Endothelial cell of umbilical vein (primary cell): ENCODE measurements around the gene C10orf143. TPM values are rescaled to one million over a fixed set of nuclear protein-coding genes. Genes with fewer than 3 reads are reported as not detected.

Experiments used
- BruUV-seq: library from RNA; stranded (reverse); fragments of 400-500 nt; replicated peaks from 2 replicates; lab custom pipeline; 2021; lab: Mats Ljungman, UMichigan
- CTCF ChIA-PET: fragments of 300-600, 350-600 bp; sonication (Branson Sonifier 250); formaldehyde crosslinking; loops from one replicate; lab custom pipeline; 2021; ENCODE audit warnings: antibody characterized with exemption, inconsistent platforms; lab: Charles Lee
- POLR2A ChIA-PET: fragments of 300-600, 350-600 bp; sonication (Branson Sonifier 250); formaldehyde crosslinking; loops from one replicate; lab custom pipeline; 2021; ENCODE audit warnings: antibody characterized with exemption, inconsistent platforms; lab: Charles Lee
- DNase-seq: peaks from one replicate; pipeline ENCODE4 v3.0.0-alpha.2; 2011; ENCODE audit warnings: low read depth, low spot score
- FAIRE-seq: peaks from 2 replicates; lab custom pipeline; 2011; peaks lifted over from hg19 to GRCh38; lab: Jason Lieb, UNC
- H2AFZ ChIP-seq: 2 replicates; pipeline ENCODE4 v1.6.0; 2012; ENCODE audit warnings: low read depth, low read length, control low read depth, inconsistent platforms
- H3K27ac ChIP-seq: 2 replicates; pipeline ENCODE4 v1.5.1; 2011; ENCODE audit warnings: low read depth, mild to moderate bottlenecking, control low read depth, low read length, moderate library complexity; ENCODE audit not compliant: insufficient read depth
- H3K27me3 ChIP-seq, 2 experiments: 2 replicates each; pipeline versions ENCODE4 v1.6.0 to v1.6.1; 2011; ENCODE audit warnings: low read length in 2 of 2, mixed read lengths in 1 of 2; ENCODE audit not compliant: control insufficient read depth in 2 of 2, insufficient read depth in 2 of 2
- H3K36me3 ChIP-seq, 2 experiments: 2 replicates in 1 of 2; 3 replicates in 1 of 2; pipeline ENCODE4 v1.5.1; 2011; ENCODE audit warnings: low read length in 2 of 2, mild to moderate bottlenecking in 1 of 2, moderate library complexity in 1 of 2; ENCODE audit not compliant: control insufficient read depth in 2 of 2, insufficient read depth in 2 of 2; ENCODE audit errors: extremely low read depth in 1 of 2
- H3K4me1 ChIP-seq: 3 replicates; pipeline ENCODE4 v1.5.1; 2011; ENCODE audit warnings: mild to moderate bottlenecking, low read length; ENCODE audit not compliant: control insufficient read depth, insufficient read depth; ENCODE audit errors: extremely low read depth
- H3K4me2 ChIP-seq: 2 replicates; pipeline ENCODE4 v1.6.1; 2011; ENCODE audit warnings: low read length, control low read depth, mixed read lengths; ENCODE audit not compliant: insufficient read depth
- H3K4me3 ChIP-seq, 3 experiments: fragments of 200-600 bp in 1 of 3; sonication (generic), shearing (Covaris generic) in 1 of 3; replicated peaks in 1 of 3; 2 replicates each; pipeline ENCODE4 v1.5.1; 2011 to 2016; ENCODE audit warnings: control low read depth in 3 of 3, low read length in 3 of 3, mild to moderate bottlenecking in 2 of 3, inconsistent platforms in 1 of 3, low read depth in 1 of 3, moderate library complexity in 1 of 3; ENCODE audit not compliant: insufficient read depth in 1 of 3
- H3K79me2 ChIP-seq: 2 replicates; pipeline ENCODE4 v1.6.0; 2012; ENCODE audit warnings: low read length, inconsistent platforms; ENCODE audit not compliant: control insufficient read depth, insufficient read depth
- H3K9ac ChIP-seq: replicated peaks from 2 replicates; pipeline ENCODE3; 2011; ENCODE audit warnings: low read length, control low read depth; ENCODE audit not compliant: insufficient read depth; ENCODE audit errors: extremely low read depth
- H3K9me1 ChIP-seq: replicated peaks from 3 replicates; pipeline ENCODE4 v1.6.0; 2011; ENCODE audit warnings: mild to moderate bottlenecking, low read length; ENCODE audit not compliant: control insufficient read depth, insufficient read depth; ENCODE audit errors: extremely low read depth
- H3K9me3 ChIP-seq: replicated peaks from 2 replicates; pipeline ENCODE4 v1.5.1; 2012; ENCODE audit warnings: low read length, inconsistent platforms; ENCODE audit not compliant: control insufficient read depth, insufficient read depth
- H4K20me1 ChIP-seq: replicated peaks from 2 replicates; pipeline ENCODE3; 2011; ENCODE audit warnings: mild to moderate bottlenecking, low read length; ENCODE audit not compliant: control insufficient read depth, insufficient read depth; ENCODE audit errors: extremely low read depth
- EZH2 ChIP-seq: IDR thresholded peaks from 2 replicates; pipeline ENCODE4 v1.6.1; 2012; ENCODE audit warnings: borderline replicate concordance, low read depth, mild to moderate bottlenecking, moderate library complexity, low read length, inconsistent platforms; ENCODE audit not compliant: severe bottlenecking
- FOS ChIP-seq: IDR thresholded peaks from 2 replicates; pipeline ENCODE4 v1.6.1; 2011; ENCODE audit warnings: mild to moderate bottlenecking, low read length, moderate library complexity, borderline replicate concordance; ENCODE audit not compliant: insufficient read depth
- GATA2 ChIP-seq: IDR thresholded peaks from 2 replicates; pipeline ENCODE4 v1.7.0; 2011; ENCODE audit warnings: low read depth, mild to moderate bottlenecking, moderate library complexity, mixed read lengths, low read length; ENCODE audit not compliant: insufficient read length, insufficient read depth
- JUN ChIP-seq: IDR thresholded peaks from 2 replicates; pipeline ENCODE4 v1.6.1; 2011; ENCODE audit warnings: borderline replicate concordance, low read depth; ENCODE audit not compliant: insufficient read length, insufficient read depth
- MAX ChIP-seq: IDR thresholded peaks from 2 replicates; pipeline ENCODE4 v1.6.1; 2011; ENCODE audit not compliant: insufficient read depth, insufficient read length
- MYC ChIP-seq: IDR thresholded peaks from one replicate; pipeline ENCODE4 v1.6.1; 2011; ENCODE audit warnings: mild to moderate bottlenecking, low read depth, low read length
- POLR2A ChIP-seq: IDR thresholded peaks from 2 replicates; pipeline ENCODE4 v1.6.1; 2012; ENCODE audit warnings: low read depth, mild to moderate bottlenecking, control low read depth, low read length
- POLR2AphosphoS5 ChIP-seq: IDR thresholded peaks from 2 replicates; pipeline ENCODE4 v1.6.1; 2012; ENCODE audit warnings: low read depth, mild to moderate bottlenecking, control low read depth, low read length, moderate library complexity; ENCODE audit not compliant: insufficient read depth
- dilution Hi-C: fragments of 300-500 bp; cut with MboI; formaldehyde crosslinking; loops from one replicate; pipeline ENCODE4 v1.15.0; 2019; ENCODE audit warnings: low sequenced_read_pairs; ENCODE audit not compliant: extremely low pct_ligation_motif_present
- intact Hi-C: fragments of 100-400 bp; cut with micrococcal nuclease; formaldehyde crosslinking; loops from one replicate; pipeline ENCODE4 v1.10.0; 2022
- polyA plus RNA-seq, 4 experiments: library from polyadenylated mRNA; depleted of rRNA in 3 of 4; stranded (reverse) in 3 of 4; unstranded in 1 of 4; fragments of >200 nt; gene quantifications; 2 replicates each; pipeline versions ENCODE4 v1.2.1 to v1.2.3, GENCODE V29; 2011 to 2012; ENCODE audit warnings: missing spikeins in 1 of 4
- total RNA-seq: library from RNA; stranded (reverse); gene quantifications from 2 replicates; pipeline ENCODE4 v1.2.3, GENCODE V29; 2021
- TF ChIP-seq, protein P1 (sequence below), 2 donors: IDR thresholded peaks; 1 replicate in 1 of 2; 2 replicates in 1 of 2; pipeline ENCODE4 v1.5.1; 2011; ENCODE audit warnings: low read length in 2 of 2, mild to moderate bottlenecking in 2 of 2, moderate library complexity in 2 of 2, control low read depth in 1 of 2, inconsistent platforms in 1 of 2, low read depth in 1 of 2; ENCODE audit not compliant: insufficient read depth in 1 of 2; ENCODE audit errors: extremely low read depth in 1 of 2

Gene C10orf143
- total and polyA plus RNA-seq, 2 donors (not counting 3 experiments of a cell fraction or from before 2014, with no cell fraction given), result 0.26 to 0.44 TPM

DNA sequence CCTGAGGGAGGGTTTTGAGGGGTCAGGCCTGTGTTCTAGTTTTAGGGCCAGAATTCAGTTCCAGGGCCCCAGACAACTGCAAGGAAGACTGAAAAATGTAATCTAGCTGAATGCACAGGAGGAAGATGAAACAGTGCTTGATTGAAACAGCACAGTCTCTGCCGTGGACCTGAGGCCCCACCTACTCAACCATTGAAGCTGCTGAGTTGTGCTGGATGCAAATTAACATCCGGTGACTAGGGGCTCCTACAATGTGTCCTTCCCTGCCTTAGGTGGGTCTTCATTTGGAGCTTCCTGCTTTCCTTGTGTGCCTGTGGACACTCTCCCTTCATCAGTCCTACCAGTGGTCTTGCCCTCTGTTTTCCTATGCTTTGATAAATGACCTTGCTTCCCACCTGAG lies 31.2 kb upstream of the C10orf143 start:
- H3K9ac ChIP-seq, result no peak overlapping the region
- peaks cover 8 to 11% of the 10 kb centered on the region in 2 experiments for H3K36me3 ChIP-seq
- dilution Hi-C loops, result no loop called here
- no peak overlapping the region for H3K4me2 ChIP-seq
- BruUV-seq, result no TSS peak
- intact Hi-C loops, result no loop called here
- peaks cover 4% of the 10 kb centered on the region for H4K20me1 ChIP-seq
- peaks cover 16% of the 10 kb centered on the region for H3K4me1 ChIP-seq
- ChIA-PET CTCF (interaction anchor here (0.6 to 1.3 kb wide), 2 partner anchors 32 to 1099 kb away, joined by 3 to 8 read pairs; no protein-coding TSS in a partner anchor), POLR2A (interaction anchor here (1.2 kb wide), 1 partner anchor 31 kb away, joined by 5 read pairs; the partner anchor contains the start of gene C10orf143)
- no peak overlapping the region for H2AFZ ChIP-seq
- no peak overlapping the region for H3K4me3 ChIP-seq
- TF ChIP-seq GATA2 (no peak), POLR2AphosphoS5 (no peak), EZH2 (no peak)
- TF ChIP-seq, protein P1, sequence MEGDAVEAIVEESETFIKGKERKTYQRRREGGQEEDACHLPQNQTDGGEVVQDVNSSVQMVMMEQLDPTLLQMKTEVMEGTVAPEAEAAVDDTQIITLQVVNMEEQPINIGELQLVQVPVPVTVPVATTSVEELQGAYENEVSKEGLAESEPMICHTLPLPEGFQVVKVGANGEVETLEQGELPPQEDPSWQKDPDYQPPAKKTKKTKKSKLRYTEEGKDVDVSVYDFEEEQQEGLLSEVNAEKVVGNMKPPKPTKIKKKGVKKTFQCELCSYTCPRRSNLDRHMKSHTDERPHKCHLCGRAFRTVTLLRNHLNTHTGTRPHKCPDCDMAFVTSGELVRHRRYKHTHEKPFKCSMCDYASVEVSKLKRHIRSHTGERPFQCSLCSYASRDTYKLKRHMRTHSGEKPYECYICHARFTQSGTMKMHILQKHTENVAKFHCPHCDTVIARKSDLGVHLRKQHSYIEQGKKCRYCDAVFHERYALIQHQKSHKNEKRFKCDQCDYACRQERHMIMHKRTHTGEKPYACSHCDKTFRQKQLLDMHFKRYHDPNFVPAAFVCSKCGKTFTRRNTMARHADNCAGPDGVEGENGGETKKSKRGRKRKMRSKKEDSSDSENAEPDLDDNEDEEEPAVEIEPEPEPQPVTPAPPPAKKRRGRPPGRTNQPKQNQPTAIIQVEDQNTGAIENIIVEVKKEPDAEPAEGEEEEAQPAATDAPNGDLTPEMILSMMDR (IDR thresholded peaks at IDR 0.05; ENCODE audit: extremely low read depth in 1 of 2, insufficient read depth in 1 of 2, low read depth in 1 of 2, low read length in 2 of 2), result no peak
- H3K9me3 ChIP-seq, result no peaks in the 10 kb centered on the region
- no peak overlapping the region for H3K27ac ChIP-seq
- FAIRE-seq (no peak), DNase-seq (no peak)
- no peaks in the 10 kb centered on the region for H3K27me3 ChIP-seq
- peaks cover 95% of the 10 kb centered on the region for H3K79me2 ChIP-seq
- no peaks in the 10 kb centered on the region for H3K9me1 ChIP-seq

DNA sequence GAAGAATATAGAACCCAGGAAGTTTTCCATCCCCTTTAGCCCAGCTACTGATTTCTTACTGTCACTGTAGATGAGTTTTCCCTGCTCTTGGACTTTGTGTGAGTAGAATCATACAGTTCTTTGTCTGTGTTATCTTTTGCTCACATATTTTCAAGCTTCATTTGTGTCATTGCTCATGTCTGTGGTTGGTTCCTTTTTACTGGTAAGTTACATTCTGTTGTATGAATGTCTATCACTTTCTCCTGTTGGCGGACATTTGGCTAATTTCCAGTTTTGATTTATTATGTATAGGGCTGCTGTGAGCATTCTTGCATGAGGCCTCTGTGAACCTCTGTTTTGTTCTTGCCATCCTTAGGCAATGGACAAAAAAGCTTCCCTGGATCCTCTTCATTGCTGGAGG lies 30.8 kb upstream of the C10orf143 start:
- dilution Hi-C loops, result no loop called here
- CTCF ChIA-PET, result interaction anchor here (0.6 to 1.3 kb wide), 2 partner anchors 32 to 1098 kb away, joined by 3 to 8 read pairs; no protein-coding TSS in a partner anchor

More for the DNA sequence above, 30.8 kb upstream of the C10orf143 start:
- Histone ChIP-seq H3K9me3 (no peaks in the 10 kb centered on the region), H3K4me2 (no peak overlapping the region), H2AFZ (no peak overlapping the region), H3K27ac (no peak overlapping the region), H3K27me3 (no peaks in the 10 kb centered on the region), H3K79me2 (peaks cover 95% of the 10 kb centered on the region), H3K4me3 (no peak overlapping the region), H3K4me1 (peaks cover 16% of the 10 kb centered on the region), H3K36me3 (peaks cover 8% of the 10 kb centered on the region in 2 experiments), H3K9me1 (no peaks in the 10 kb centered on the region), H3K9ac (no peak overlapping the region), H4K20me1 (peaks cover 4% of the 10 kb centered on the region)
- FAIRE-seq (peak; percentile 54), DNase-seq (peak; percentile 10)
- BruUV-seq, result no TSS peak
- no peak for TF ChIP-seq GATA2
- no peak for TF ChIP-seq MAX
- no peak for TF ChIP-seq POLR2AphosphoS5
- TF ChIP-seq JUN, result no peak
- no peak for TF ChIP-seq FOS
- no peak for TF ChIP-seq POLR2A
- TF ChIP-seq EZH2, result no peak
- TF ChIP-seq, protein P1 (IDR thresholded peaks at IDR 0.05; ENCODE audit: extremely low read depth in 1 of 2, insufficient read depth in 1 of 2, low read depth in 1 of 2, low read length in 2 of 2), result no peak
- TF ChIP-seq MYC, result no peak
- intact Hi-C loops, result no loop called here
- POLR2A ChIA-PET, result interaction anchor here (1.2 kb wide), 1 partner anchor 31 kb away, joined by 5 read pairs; the partner anchor contains the start of gene C10orf143
